CD1c-positive myeloid dendritic cell (primary cell): Measurements from ENCODE around the gene NHSL2.

Experiments used
- DNase-seq: peaks from one replicate; pipeline ENCODE4 v3.0.0-alpha.2; 2016; ENCODE audit errors: extremely low spot score

The NHSL2 gene

DNA sequence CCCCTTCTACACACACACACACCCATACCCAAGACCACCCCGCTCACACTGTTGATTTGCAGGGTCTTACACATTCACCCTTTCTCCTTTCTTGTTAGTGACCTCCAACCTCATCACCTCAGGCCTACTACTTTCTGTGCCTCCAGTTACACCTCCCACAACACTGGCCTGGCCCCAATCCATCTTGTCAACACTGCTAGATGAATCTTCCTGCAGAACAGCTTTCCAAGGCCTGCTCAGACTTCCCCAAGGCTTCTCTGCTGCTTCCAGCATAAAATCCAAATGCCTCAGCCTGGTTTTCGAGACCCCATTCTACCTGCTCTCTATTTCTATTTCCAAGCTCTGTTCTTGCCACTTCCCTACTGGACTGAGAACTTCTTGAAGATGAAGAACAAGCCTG is 79.9 kb downstream of the NHSL2 start:
- DNase-seq = no peak

DNA sequence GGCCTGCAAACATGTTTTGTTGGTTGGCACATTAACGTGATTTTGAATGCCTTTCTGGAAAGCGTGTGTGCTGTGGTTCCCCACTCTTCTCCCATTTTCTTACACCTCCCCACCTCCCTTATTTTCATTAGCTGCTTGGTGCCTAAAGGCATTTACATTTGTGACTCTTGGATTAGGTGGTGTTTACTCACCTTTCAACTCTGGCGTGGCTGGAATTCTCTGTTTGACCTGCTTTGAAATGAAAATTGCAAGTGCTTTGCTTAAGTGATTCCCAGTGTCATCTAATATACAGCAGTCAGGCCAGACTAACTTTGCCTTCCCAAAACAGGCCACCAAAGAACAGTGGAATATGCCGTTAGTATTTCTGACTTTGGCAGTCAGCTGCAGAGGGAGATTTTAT is 80.5 kb downstream of the NHSL2 start:
- no peak for DNase-seq

DNA sequence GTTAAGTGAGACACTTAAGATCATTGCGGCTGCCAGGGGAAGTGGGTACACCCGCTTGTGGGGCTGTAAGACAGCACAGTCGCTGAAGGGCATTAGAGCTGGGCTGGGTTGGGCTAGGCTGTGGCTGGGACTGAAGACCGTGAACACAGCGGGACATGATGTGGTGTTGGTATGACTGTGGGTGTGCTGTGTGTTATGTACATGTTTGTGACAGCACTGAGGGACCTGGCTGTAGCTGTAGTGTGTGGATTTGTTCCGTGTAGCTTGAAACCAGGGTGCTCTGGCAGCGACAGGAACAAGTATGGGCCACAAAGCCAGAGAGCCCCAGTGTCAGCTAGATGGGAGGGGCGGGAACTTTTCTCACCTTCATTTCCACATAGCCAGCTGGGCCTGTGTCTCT is 82.1 kb downstream of the NHSL2 start:
- peak; percentile 28 for DNase-seq

DNA sequence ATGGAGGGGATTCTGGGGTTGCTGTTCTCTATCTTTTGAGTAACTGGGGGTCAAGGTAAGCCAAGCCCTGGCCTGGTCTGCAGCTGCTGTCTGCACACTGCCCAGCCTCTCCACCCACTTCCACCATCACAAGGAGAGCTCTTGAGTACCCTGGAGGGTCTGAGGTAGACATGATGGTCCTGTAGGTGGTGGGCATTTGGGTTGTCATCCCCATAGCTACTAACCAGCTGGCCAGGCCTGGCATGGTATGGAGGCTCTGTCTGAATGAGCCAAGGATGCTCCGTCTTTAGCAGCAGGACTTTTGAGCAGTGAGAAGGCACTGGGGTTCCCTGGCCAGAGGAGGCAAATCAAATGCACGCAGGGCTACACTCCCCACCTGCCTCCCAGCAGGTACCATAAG is 82.7 kb downstream of the NHSL2 start:
- no peak for DNase-seq

DNA sequence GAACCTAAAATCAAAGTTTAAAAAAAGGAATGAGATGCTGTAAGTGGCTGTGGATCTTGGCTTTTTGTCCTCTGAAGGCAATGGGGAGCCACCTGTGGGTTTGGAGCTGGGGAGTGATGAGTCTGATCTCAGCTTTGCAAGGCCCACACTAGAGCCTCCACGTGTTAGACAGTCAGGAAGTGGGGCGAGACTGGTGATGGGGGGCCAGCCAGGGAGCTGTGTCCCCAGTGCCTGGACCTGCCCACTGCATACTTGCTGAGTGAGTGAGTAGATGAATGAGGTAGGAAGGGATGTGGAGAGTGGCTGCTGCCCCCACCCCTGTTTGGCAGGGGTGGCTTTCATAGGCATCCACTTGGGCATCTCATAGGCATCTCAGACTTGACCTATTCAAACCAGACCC is 84.0 kb downstream of the NHSL2 start:
- no peak for DNase-seq

DNA sequence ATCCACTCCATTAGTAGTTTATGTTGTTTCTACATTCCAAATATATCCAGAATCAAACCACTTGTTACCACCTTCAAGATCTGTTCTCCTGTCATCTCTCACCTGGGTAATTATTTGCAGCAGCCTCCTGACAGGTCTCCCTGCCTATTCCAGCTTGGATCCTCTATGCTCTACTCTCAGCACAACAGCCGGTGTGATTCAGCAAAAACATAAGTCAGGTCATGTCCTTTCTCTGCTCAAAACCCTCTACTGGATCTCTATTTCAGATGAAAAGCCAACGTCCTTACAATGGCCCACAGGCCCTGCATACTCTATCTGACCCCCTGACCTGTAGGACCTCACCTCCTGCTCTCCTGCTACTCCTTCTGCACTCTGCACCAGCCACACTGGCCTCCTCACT is 84.5 kb downstream of the NHSL2 start:
- no peak for DNase-seq

DNA sequence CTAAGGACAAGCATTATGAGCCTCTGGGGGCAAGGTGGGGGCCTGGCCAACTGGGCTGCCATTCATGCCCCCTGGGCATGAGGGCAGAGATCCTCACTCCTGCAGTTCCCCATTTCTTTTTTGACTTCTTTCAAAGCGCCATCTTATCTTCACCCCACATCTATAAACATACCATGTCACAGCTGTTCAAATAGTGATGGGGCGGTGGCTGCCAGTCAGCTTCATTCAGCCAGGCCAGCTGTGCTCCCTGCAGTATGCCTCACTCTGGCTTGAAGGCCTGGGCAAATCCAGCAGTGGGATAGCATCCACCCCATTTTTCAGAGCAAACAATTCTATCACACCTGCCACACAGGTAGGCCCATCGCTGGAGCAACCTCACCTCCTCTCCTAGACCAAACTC is 85.5 kb downstream of the NHSL2 start:
- DNase-seq = no peak

DNA sequence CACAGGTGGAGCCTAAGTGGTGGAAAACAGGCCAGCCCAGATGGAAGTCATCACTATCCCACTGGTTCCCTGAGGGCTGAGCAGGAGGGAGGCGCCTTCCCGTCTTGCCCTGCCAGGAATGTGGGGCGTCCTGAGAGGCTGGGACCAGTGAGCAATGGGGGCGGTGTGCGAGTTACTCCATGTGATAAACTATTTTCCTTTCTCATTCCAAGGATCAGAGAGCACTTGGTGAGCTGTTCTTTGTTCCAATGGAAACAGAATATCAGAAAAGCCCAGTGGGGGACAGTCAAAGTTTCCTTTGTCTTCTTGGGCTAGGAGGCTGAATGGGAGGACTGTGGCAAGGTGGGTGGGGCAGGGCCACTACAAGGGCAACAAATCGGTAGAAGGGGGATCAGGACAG is 86.2 kb downstream of the NHSL2 start:
- DNase-seq = no peak

DNA sequence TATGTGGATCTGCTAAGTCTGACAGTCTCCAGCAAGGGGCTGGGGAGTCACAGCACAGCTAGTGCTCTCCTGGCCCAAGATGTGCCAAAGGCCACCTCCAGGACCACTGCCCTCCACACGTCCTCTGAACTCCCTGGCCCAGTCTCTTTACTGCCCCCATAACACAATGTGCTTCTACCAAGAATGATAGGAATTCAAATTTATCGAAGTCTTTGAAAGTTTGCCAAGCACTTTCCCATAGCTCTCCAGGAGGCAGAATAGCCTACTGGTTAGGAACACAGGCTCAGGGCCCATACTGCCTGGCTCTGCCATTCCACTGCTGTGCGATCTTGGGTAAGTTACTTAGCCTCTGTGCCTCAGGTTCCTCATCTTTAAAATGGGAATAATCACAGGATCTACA is 86.7 kb downstream of the NHSL2 start:
- DNase-seq = no peak

DNA sequence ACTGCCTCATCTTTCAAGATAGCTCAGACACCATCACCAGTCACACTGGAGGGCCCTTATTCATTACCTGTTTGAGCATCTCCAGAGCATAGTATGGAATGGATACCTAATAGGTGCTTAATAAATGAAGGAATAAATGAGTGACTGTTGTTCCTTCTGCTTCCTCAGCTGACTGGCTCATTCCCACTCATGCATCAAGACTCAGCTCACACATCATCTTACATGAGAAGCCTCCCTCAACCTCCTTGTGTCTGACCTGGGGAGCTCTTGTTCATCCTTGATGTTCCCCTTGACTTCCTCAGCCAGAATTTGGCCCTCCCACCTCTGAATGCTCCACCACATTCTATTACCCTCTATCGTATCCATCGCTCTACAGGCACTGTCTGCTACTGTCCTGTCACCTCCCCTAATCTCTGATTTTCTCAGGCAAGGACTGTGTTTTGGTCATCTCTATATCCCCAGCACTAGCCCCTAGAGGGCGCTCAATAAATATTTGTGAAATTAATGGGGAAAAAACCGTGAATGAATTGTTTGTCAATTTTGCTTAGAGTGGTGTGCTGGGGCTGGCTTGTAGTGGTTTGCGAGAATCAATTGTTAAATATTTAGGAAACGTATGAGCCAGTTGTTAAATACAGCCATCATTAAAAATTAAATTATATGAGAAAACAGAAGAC is 88.3 kb downstream of the NHSL2 start:
- peak; percentile 56 for DNase-seq

DNA sequence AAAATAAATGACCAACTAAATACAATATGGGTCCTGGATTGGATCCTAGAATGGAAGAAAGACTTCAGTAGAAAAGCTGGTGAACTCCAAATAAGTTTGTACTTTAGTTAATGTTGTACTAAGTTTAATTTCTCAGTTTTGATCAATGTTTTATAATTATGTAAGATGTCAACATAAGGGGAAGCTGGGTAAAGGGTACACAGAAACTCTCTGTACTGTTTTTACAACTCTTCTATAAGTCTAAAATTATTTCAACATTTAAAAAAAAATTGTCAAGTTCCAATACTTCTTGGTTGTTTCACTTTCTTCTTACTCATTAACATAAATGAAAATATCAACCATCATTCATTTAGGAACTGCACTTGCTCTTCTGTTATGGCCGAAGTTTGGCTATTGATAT is 88.9 kb downstream of the NHSL2 start:
- no peak for DNase-seq

DNA sequence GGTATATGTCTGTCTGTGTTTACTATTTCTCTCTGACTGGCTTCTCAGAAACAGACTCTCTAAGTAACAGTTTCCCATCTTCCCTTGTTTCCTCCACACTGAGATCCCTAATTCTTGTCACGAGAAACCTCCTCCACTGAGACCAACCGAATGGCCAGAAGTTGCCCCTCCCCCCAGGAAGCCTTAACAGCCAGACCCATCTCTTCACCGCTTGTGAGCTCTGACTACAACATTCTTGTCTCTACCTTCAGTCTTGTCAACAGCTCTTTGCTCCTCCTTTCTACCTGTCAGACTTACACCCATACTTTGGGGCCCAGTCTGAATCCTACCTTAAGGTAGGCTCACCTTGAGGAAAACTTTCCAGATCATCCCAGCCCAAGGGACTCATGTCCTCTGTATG is 90.8 kb downstream of the NHSL2 start:
- no peak for DNase-seq

DNA sequence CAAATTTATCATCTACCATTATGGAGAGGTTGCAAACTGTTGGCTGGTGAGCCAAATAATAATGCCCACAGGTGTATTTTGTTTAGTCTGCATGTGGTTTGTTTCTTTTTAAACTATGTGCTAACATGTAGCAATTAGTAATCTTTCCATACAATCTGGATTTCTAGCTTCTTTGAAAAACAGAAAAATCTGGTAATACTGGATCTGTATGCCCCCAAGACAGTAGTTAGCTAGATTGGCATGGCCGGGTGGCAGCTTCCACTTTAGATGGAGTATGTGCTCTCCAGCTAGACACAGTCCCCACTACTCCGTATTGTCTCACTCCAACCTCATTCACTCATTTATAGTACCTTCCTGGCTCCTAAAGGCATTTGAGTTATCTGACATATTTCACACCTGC is 91.3 kb downstream of the NHSL2 start:
- DNase-seq = no peak

DNA sequence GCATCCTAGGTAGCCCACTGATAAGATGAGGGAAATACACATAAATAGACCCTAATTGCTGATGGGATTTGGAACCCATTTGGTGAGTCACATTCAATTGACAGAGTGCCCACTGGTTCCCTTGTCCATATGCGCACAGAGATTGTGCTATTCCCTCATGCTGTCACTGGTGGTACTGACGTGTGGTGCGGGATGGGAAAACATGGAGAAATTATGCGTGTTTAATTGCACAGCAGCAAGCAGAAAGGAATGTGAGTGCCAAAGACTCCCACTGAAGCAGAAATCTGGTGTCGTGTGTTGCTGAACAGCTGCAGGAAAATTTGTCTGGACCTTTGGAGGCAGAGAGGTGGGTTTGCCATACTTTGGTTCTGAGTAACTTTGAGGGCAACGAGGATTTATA is 92.2 kb downstream of the NHSL2 start:
- no peak for DNase-seq

DNA sequence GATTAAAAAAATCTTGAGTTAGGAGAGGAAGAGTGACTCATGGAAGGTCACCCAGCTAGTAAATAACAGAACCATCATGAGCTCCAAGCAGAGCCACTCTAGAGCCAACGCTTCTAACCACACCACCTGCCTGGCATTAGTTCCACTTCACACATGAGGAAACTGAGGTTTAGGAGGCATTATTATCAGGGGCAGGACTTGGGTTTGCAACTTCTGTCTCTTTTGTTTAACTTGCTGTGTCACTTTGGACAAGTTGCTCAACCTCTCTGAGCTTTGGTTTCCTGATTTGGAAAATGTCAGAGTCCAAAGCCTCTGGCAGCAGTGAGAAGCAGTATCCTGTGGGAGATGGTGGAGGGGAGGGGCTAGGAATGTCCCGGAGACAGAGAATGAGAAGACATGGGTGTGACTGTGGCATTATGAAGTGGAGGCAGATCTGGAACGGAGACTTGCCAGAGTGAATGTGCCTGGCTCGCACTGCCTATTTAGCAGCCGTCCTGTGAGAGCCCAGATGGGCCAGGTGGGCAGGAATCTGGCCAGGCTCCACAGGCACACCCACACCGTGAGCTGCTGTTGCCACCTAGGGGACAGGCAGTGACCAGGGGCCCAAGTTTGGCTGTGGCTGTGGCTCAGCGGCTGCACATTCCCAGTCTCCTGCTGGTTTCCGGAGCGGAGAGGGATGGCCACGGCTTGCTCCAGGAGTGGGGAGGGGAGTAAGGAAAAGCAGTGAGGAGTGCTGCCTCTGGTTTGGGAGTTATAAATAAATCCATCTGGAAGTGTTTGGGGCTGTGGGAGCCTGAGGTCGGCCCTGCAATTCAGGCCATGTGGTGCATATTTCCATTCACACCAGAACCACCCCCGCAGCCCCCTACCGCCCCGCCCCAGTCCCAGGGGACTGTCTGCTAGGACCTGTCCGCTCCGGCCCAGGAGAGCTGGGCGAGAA is 93.4 kb downstream of the NHSL2 start:
- DNase-seq = no peak

DNA sequence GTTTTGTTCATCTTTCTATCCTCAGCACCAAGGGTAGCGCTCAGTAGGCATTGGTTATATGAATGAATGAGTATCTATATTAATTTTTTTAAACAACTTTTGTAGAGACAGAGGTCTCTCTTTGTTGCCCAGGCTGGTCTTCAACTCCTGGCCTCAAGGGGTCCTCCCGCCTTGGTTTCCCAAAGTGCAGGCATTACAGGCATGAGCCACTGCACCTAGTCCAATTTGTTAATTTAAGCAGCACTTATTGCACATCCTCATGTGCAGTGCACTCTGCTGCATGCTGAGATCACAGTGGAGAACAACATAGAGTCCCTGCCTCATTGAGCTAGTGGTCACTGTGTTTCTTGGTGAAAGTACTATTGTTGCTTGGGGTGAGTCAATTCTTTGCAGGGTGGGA is 94.4 kb downstream of the NHSL2 start:
- no peak for DNase-seq

DNA sequence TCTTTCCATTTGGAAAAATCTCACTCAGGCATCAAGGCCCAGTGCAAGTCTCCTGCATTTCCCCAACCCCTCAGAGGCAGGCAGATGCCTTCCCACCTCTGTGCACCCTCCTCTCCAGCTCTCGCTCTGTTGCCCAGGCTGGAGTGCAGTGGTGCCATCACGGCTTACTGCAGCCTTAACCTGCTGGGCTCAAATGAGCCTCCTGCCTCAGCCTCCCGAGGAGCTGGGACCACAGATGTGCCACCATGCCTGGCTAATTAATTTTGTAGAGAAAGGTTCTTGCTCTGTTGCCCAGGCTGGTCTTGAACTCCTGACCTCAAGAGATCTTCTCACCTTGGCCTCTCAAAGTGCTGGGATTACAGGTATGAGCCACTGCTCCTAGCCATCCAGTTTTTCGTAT is 95.8 kb downstream of the NHSL2 start:
- no peak for DNase-seq

DNA sequence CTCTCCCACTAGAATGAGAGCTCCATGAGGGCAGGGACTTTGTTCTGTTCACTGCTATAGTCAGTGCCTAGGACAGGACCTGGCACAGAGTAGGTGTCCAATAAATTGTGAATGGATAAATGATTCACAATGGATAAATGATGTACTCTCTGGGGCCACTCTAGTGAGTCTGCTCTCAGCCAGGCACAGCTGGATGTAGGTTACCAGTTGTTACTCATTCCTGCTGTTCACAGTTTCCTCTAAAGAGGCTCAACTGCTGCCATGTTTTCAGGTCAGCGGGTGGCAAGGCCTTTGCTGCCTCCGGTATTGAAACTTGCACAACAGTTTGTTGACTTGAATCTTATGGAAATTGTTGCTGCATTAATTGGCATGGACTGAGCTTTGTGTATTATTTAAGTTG is 99.1 kb downstream of the NHSL2 start:
- DNase-seq = no peak

DNA sequence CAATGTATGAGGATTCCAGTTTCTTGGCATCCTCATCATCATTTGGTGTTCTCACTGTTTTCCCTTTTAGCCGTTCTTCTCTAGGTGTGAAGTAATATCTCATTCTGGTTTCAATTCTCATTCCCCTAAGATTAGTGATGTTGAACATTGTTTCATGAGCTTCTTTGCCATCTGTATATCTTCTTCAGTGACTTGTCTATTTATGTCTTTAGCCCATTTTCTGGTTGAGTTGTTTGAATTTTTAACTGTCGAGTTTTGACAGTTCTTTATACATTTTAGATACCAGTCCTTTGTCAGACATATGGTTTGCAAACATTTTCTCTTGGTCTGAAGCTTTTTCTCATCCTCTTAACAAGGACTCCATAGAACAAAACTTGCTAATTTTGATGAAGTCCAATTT is 101.1 kb downstream of the NHSL2 start:
- no peak for DNase-seq

DNA sequence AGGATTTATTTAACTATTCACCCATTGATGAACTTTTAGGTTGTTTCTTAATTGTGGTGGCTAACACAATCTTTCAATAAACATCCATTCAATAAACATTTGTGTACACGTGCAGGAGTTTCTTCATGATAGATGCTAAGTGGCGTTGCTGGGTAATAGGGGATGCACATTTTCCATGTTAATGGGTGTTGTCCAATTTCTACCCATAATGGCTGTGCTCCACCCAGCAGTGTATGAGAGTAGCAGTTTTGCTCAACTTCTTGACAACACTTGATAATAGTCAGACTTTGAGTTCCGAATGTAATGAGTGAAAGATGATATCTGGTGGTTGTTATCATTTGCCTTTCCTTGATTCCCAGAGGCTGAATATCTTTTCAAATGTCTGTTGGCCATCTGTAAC is 104.7 kb downstream of the NHSL2 start:
- no peak for DNase-seq

DNA sequence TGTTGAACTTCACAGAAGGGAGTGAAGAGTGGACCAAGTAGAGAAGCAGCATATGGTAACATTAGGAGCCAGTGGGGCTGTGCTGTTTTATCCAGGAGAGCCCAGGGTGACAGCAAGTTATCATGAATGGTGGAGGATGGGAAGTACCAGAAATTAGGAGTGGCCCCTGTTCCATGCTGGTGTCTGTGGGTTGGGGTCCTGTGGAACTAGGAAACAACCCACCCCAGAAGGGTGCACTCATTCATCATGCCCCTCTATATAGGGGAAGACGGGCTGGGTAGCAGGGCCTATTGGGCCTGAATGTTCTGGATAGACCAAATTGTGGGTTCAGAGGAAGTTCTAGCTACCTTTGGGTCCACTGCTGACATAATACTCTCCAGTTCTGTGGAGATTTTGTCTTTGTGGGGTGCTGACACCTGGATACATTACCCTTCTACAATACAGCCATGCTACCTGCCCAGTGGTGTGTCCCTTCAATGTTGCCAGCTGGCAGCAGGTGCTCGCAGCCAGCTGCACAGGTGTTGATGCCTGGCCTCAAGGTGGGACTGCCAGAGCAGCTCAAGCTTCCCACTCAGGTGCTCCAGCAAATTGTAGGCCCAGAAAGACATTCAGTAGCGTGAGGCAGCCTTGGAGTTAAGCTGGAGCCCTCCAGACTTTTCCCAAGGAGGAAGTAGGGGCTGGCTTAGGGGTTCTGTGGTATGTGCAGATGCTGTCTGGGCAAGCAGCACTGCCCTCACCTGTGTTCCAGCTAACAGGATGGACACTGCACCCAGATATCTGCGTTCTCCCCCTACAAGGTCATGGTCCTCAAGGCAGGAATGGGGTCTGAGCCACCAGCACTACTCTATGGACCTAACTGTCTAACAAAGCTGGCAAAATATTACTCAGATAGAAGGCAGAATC is 106.5 kb downstream of the NHSL2 start:
- DNase-seq = no peak
